Activated CD4-positive, alpha-beta T cell treated with anti-CD3 and anti-CD28 coated beads, Interleukin-2, amount 10 ng/mL, durations not matched to agents 24 days and 14 days (primary cell): ENCODE measurements around the gene NEIL3. TPM values are rescaled to one million over a fixed set of nuclear protein-coding genes. Genes with fewer than 3 reads are reported as not detected.

Experiments
- DNase-seq: peaks from one replicate; pipeline ENCODE4 v3.0.0; 2022
- H3K27ac Mint-ChIP-seq: one replicate; pipeline ENCODE4 v1.8.0; 2022; ENCODE audit warnings: mild to moderate bottlenecking, mixed read lengths
- H3K27me3 Mint-ChIP-seq: one replicate; pipeline ENCODE4 v1.8.0; 2022; ENCODE audit warnings: mixed read lengths
- H3K36me3 Mint-ChIP-seq: one replicate; pipeline ENCODE4 v1.8.0; 2022; ENCODE audit warnings: low read depth, mild to moderate bottlenecking, mixed read lengths
- H3K4me1 Mint-ChIP-seq: one replicate; pipeline ENCODE4 v1.8.0; 2021; ENCODE audit warnings: mixed read lengths
- H3K4me3 Mint-ChIP-seq: one replicate; pipeline ENCODE4 v1.8.0; 2022; ENCODE audit warnings: mild to moderate bottlenecking, moderate library complexity, mixed read lengths
- H3K9me3 Mint-ChIP-seq: one replicate; pipeline ENCODE4 v1.8.0; 2021; ENCODE audit warnings: mixed read lengths
- intact Hi-C: fragments of 100-400 bp; cut with micrococcal nuclease; formaldehyde crosslinking; loops from one replicate; pipeline ENCODE4 v1.15.1; 2023
- total RNA-seq: library from RNA; stranded (reverse); gene quantifications from 2 replicates; pipeline ENCODE4 v1.2.3, GENCODE V29; 2022

The NEIL3 gene, protein sequence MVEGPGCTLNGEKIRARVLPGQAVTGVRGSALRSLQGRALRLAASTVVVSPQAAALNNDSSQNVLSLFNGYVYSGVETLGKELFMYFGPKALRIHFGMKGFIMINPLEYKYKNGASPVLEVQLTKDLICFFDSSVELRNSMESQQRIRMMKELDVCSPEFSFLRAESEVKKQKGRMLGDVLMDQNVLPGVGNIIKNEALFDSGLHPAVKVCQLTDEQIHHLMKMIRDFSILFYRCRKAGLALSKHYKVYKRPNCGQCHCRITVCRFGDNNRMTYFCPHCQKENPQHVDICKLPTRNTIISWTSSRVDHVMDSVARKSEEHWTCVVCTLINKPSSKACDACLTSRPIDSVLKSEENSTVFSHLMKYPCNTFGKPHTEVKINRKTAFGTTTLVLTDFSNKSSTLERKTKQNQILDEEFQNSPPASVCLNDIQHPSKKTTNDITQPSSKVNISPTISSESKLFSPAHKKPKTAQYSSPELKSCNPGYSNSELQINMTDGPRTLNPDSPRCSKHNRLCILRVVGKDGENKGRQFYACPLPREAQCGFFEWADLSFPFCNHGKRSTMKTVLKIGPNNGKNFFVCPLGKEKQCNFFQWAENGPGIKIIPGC
- 15.5 and 17.0 TPM in 2 replicates for total RNA-seq

DNA sequence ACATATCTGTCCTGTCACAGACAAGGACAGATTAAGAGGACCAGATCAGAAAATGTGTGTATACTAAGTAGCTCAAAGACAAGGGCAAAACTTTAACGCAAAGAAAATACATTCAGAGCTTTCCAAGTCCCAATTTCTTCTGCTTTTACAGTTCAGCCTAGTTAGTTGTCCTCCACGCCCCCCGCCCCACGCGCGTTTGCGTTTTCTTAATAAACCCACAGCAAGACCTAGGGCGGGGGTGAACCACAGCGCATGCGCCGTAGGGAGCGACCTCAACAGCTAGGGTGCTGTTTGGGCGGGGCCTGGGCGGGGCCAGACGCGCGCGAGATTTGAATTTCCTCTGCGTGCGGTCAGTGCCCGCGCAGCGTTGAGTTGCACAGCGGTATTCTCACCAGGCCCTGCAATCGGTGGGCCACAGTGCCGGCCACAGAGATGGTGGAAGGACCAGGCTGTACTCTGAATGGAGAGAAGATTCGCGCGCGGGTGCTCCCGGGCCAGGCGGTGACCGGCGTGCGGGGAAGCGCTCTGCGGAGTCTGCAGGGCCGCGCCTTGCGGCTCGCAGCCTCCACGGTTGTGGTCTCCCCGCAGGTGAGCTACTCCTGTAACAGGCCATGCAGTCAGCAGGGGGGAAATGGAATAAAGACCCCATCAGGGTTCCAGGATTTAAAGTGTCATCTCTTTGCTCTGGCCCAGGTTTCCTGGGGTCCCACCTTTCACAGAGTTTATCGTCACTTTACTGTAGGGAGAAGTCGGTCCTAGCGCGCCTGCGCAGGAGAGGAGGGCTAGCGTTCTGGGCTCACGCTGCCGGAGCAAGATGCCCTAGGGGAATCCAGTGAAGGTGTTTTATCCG is at the start of gene NEIL3:
NEIL3 (plus strand) TSS at position 353 of the 850 bp plus-strand sequence; CDS start at position 433, 80 bp downstream.
- H3K36me3 Mint-ChIP-seq: peaks cover 4% of the 10 kb centered on the region
- H3K27me3 Mint-ChIP-seq: no peaks in the 10 kb centered on the region
- intact Hi-C loops: loop anchor here (1.0 to 5.0 kb wide), 7 partner anchors 11 to 989 kb away; partner anchors contain the start of gene AGA
- peak; percentile 97 for DNase-seq
- peak within 1 kb of the TSS; percentile 95 for H3K4me3 Mint-ChIP-seq
- peaks cover 48% of the 10 kb centered on the region for H3K4me1 Mint-ChIP-seq
- peak within 1 kb of the TSS; percentile 98 for H3K27ac Mint-ChIP-seq
- no peaks in the 10 kb centered on the region for H3K9me3 Mint-ChIP-seq

DNA sequence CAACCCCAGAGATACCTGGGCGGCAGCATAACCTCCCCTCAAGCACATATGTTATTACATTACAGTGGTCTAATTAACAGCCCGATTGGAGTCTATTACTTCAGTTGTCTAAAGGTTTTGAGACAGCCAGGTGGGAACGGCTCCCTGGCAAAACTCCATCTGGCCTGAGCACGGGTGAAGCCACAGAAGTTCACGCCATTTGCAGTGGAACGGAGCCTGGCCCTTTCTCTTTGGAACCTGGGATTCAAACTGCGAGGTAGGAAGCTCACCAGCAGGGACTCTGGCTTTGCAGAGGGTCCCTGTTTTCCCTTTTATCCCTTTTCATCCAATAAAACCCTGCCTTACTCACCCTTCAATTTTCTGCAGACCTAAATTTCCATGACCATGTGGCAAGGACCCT is 45.9 kb upstream of the NEIL3 start:
- Mint-ChIP-seq H3K27ac (no peak overlapping the region), H3K4me1 (no peaks in the 10 kb centered on the region), H3K36me3 (no peaks in the 10 kb centered on the region)

DNA sequence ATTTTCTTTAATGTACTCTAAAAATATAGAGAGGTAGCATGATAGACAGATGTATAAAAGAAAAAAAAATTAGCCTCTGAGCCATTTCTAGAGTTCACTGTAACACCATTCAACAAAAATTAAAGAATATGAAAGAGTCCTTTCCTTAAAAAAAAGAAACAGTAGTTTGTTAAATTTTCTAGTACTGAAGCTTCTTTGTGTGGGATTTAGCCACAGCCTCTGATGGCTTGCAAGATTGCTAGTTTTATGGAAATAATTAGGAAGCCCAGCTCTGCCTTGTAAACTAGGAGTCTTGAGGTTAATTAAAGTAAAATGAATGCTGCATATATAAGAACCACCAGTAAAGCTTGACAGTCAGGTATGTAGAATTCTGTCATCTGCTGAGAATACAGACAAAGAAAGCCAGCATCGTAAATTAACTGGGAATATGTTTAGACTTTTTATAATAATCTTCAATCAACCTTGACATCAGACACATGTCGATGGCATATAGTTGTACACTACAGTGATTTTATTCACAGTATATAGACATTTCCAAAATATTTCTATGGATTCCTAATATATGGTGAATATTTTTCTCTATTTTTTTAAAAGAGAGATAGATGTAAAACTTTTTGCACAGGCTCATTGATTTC is 44.8 kb upstream of the NEIL3 start:
- intact Hi-C loops: no loop called here
- Mint-ChIP-seq H3K9me3 (no peaks in the 10 kb centered on the region), H3K4me1 (no peaks in the 10 kb centered on the region), H3K36me3 (no peaks in the 10 kb centered on the region), H3K27ac (no peak overlapping the region), H3K27me3 (peaks cover 18% of the 10 kb centered on the region), H3K4me3 (no peak overlapping the region)
- DNase-seq: no peak

More for the DNA sequence above, 45.9 kb upstream of the NEIL3 start:
- Mint-ChIP-seq H3K4me3 (no peak overlapping the region), H3K27me3 (peaks cover 24% of the 10 kb centered on the region), H3K9me3 (no peaks in the 10 kb centered on the region)
- intact Hi-C loops: no loop called here
- DNase-seq: no peak

DNA sequence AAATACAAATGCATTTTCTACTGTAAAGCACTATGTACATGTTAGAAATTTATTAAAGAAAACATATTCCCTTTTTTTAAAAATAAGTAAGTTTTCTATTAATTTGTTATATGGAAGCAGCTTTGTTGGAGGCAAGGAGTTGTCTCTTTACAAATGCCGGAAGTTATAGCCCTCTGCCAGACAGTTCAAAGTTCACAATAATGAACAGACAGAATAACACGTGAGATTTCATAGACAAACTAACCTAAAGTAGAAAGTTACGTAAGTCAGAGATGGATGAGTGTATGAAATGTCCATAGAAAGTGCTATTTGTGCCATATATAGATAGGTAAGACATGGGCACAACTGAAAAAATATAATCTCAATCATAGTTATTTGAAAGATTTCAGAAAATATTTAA is 43.9 kb upstream of the NEIL3 start:
- intact Hi-C loops: no loop called here
- H3K27me3 Mint-ChIP-seq: peaks cover 14% of the 10 kb centered on the region
- no peaks in the 10 kb centered on the region for H3K36me3 Mint-ChIP-seq
- no peak overlapping the region for H3K27ac Mint-ChIP-seq
- no peak for DNase-seq
- no peak overlapping the region for H3K4me3 Mint-ChIP-seq
- H3K4me1 Mint-ChIP-seq: no peaks in the 10 kb centered on the region
- no peaks in the 10 kb centered on the region for H3K9me3 Mint-ChIP-seq

DNA sequence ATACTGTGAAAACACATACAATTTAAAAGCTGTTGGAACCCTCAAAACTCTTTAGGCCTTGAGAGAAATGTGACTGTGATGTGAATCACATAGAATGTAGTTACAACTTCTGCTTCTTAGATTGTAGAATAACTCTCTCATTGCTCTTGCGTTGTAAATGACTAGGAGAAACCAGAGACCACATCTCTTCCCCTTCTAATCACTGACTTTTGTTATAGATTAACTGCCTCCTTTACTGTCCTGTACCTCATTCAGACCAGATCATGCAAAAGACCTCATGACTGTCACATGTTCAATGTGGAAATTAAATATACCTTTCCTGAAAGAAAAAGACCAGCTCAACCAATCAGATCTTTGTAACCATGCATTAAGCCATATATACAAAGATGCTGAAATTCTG is 43.2 kb upstream of the NEIL3 start:
- no peak overlapping the region for H3K4me3 Mint-ChIP-seq
- H3K27me3 Mint-ChIP-seq: peaks cover 14% of the 10 kb centered on the region
- no peak for DNase-seq
- H3K27ac Mint-ChIP-seq: no peak overlapping the region
- intact Hi-C loops: no loop called here
- H3K4me1 Mint-ChIP-seq: no peaks in the 10 kb centered on the region
- no peaks in the 10 kb centered on the region for H3K9me3 Mint-ChIP-seq
- no peaks in the 10 kb centered on the region for H3K36me3 Mint-ChIP-seq

DNA sequence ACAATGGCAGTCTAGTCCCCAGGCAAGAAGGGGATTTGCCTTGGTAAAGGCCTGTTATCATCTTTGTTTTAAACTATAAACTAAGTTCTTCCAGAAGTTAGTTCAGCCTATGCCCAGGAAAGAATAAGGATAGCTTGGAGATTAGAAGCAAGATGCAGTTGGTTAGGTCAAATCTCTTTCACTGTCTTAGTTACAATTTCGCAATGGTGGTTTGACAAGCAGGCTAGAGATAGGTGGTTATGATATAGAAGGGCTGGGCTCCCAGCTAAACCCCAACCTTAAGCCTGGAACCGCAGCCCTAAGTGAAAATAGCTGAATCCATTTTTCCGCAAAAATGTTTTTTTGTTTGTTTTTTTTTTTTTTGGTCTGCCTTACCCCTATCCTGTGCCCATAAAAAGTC is 41.8 kb upstream of the NEIL3 start:
- Mint-ChIP-seq H3K27ac (no peak overlapping the region), H3K27me3 (peaks cover 13% of the 10 kb centered on the region), H3K4me1 (no peaks in the 10 kb centered on the region), H3K9me3 (no peaks in the 10 kb centered on the region), H3K4me3 (no peak overlapping the region), H3K36me3 (no peaks in the 10 kb centered on the region)
- no peak for DNase-seq
- intact Hi-C loops: no loop called here

DNA sequence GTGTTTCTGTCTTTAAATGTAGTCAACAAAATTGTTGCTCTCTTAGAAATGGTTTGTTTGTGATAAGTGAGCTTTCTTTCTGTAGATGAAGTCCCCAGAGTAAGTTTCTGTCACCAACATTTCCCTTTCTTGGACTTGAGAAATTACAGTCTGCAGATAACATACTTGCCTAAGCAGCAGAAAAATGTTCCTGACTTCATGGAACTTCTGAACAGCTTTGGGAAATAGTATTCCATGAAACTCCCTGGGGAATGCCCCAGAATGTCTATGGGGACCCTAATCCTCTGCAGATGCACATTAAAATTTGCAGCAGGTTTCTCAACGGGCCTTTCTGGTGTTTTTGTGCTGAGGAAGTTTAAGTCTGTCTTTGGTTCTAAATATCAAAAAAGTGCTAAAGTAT is 38.6 kb upstream of the NEIL3 start:
- H3K9me3 Mint-ChIP-seq: no peaks in the 10 kb centered on the region
- no peaks in the 10 kb centered on the region for H3K36me3 Mint-ChIP-seq
- H3K27me3 Mint-ChIP-seq: peaks cover 12% of the 10 kb centered on the region
- intact Hi-C loops: no loop called here
- DNase-seq: no peak
- H3K4me3 Mint-ChIP-seq: no peak overlapping the region
- no peak overlapping the region for H3K27ac Mint-ChIP-seq
- H3K4me1 Mint-ChIP-seq: no peaks in the 10 kb centered on the region

DNA sequence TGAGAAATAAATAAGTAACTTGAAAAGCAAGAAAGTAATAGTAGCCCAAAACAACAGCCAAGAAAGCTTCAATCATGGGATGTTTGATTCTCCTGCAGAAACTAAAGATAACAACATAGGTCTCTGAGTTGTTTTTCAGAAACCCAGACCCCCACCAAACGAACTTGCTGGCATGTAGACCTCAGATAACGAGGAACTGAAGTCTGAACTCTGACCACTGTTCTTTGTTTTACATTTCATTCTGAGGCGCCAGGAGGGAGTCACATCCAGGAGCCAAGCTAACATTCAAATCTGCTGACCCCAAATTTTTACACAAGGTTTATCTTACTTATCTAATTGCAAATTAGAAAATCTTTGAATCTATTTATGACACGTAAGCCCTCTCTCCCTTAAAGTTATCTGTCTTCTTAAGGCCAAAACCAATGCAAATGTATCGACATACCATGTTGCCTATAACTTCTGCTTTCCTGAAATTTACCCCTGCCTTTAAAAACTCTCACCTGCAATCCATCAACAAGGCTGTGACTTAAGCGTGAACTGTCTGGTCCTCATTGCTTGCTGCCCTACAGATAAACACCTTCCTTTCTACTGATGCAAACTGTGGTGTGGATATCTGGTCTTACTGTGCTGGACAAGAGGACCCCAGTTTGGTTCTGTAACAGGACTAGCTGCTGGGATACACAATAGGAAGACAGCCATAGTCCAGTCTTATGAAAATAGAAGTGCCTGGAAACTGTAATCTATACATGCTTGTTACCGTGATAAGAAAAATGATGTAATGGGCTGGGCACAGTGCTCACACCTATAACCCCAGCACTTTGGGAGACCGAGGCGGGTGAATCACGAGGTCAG is 37.5 kb upstream of the NEIL3 start:
- no peaks in the 10 kb centered on the region for H3K36me3 Mint-ChIP-seq
- H3K27me3 Mint-ChIP-seq: peaks cover 9% of the 10 kb centered on the region
- intact Hi-C loops: no loop called here
- no peak overlapping the region for H3K27ac Mint-ChIP-seq
- H3K9me3 Mint-ChIP-seq: no peaks in the 10 kb centered on the region
- no peak overlapping the region for H3K4me3 Mint-ChIP-seq
- DNase-seq: no peak
- H3K4me1 Mint-ChIP-seq: no peaks in the 10 kb centered on the region

DNA sequence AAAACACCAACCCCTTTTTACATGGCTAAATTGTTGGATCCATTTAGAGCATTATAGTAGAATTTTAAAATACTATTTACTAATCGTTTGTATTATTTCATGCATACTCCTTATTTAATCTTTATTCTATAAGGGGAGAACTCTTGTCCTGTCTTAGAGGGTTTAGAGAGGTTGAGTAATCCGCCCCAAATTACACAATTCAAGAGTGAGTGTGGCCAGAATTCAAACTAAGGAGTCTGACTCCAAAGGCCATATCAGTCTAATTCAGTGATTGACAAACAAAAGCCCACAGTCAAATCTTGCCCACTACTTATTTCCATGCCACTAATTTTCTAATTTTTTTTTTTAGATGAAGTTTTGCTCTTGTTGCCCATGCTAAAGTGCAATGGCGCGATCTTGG is 33.7 kb upstream of the NEIL3 start:
- Mint-ChIP-seq H3K4me1 (no peaks in the 10 kb centered on the region), H3K36me3 (no peaks in the 10 kb centered on the region), H3K4me3 (no peak overlapping the region), H3K27me3 (peaks cover 15% of the 10 kb centered on the region), H3K27ac (no peak overlapping the region), H3K9me3 (no peaks in the 10 kb centered on the region)
- intact Hi-C loops: no loop called here
- no peak for DNase-seq

DNA sequence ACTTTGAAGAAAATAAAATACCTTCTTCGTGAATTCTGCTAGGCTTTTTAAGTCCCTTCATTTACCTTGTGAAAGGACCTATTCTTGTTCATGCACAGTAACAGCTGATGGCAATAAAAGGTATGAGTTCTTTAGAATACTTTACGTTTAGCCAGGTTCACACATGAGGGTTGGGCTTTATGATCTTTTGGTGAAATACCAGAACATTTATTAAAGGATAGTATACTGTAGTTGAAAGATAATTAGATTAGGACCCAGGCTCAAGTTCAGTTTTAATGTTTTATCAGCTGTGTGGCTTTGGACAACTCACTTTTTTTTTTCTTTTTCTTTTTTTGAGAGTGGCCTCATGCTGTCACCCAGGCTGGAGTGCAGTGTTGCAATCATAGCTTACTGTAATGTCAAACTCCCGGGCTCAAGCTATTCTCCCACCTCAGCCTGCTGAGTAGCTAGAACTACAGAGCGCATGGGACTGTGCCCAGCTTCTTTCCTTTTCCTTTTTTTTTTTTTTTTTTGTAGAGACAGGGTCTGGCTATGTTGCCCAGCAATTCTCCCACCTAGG is 28.2 kb upstream of the NEIL3 start:
- H3K4me3 Mint-ChIP-seq: no peak overlapping the region
- intact Hi-C loops: no loop called here
- peaks cover 2% of the 10 kb centered on the region for H3K4me1 Mint-ChIP-seq
- peaks cover 11% of the 10 kb centered on the region for H3K27me3 Mint-ChIP-seq
- H3K9me3 Mint-ChIP-seq: no peaks in the 10 kb centered on the region
- H3K27ac Mint-ChIP-seq: no peak overlapping the region
- no peaks in the 10 kb centered on the region for H3K36me3 Mint-ChIP-seq
- DNase-seq: no peak

DNA sequence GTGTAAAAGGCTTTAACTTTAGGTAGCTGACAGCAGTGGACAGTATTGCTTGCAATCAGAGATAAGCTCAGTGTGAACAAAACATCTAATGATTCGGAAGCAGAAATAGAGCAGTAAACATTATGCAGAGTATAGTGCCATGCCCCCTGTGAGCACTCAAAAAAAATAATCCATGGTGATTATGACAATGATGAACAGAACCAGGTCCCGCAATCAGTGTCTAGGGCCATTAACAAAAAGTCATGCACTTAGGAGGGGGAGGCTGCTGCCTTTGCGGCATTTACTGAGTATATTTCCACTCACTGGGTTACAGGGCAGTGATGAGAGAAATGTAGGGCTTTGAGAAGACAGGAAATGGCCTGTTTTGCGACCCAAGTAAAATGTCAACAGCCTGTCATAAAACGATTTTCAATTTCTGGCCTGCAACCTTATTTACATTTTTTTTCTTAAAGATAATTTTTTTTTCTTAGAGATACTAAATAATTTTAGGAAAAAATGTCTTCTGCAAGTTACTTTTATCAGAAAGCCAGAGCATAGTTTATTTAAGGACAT is 27.3 kb upstream of the NEIL3 start:
- Mint-ChIP-seq H3K27me3 (peaks cover 11% of the 10 kb centered on the region), H3K4me1 (peaks cover 3% of the 10 kb centered on the region), H3K9me3 (no peaks in the 10 kb centered on the region), H3K27ac (no peak overlapping the region), H3K36me3 (no peaks in the 10 kb centered on the region), H3K4me3 (no peak overlapping the region)
- intact Hi-C loops: no loop called here
- DNase-seq: no peak

DNA sequence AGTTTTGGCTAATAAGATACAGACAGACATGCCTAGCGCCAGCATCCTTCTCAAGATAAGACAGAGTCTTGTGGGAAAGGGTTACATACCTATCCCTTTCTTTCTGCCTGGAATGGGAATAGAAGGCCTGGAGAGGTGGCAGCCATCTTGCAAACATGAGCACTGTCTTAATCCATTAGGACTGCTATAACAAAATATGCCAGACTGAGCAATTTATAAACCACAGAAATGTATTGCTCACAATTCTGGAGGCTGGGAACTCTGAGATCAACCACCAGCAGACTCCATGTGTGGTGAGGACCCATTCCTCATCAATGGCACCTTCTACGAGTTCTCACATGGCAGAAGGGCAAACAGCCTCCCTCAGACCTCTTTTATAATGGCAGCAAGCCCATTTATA is 26.5 kb upstream of the NEIL3 start:
- DNase-seq: no peak

More for the DNA sequence above, 26.5 kb upstream of the NEIL3 start:
- Mint-ChIP-seq H3K9me3 (no peaks in the 10 kb centered on the region), H3K36me3 (no peaks in the 10 kb centered on the region), H3K27ac (no peak overlapping the region), H3K27me3 (peaks cover 10% of the 10 kb centered on the region), H3K4me3 (no peak overlapping the region), H3K4me1 (peaks cover 4% of the 10 kb centered on the region)
- intact Hi-C loops: no loop called here
